HepG2 (cell line): ENCODE results near the gene SLC25A47. TPM values are rescaled to one million over a fixed set of nuclear protein-coding genes. Genes with fewer than 3 reads are reported as not detected.

ENCODE experiments used
- ARID4A ChIP-seq: sonication (generic); formaldehyde crosslinking; IDR thresholded peaks from 2 replicates; pipeline ENCODE4 v1.5.0; 2020; ENCODE audit warnings: mild to moderate bottlenecking, missing genetic modification reagents, borderline replicate concordance
- ELK4 ChIP-seq: sonication (generic); formaldehyde crosslinking; IDR thresholded peaks from 2 replicates; pipeline ENCODE4 v1.9.0; 2021; ENCODE audit warnings: missing genetic modification reagents, borderline replicate concordance
- GATA4 ChIP-seq: sonication (generic); IDR thresholded peaks from 2 replicates; pipeline ENCODE4 v1.6.1; 2016; ENCODE audit warnings: antibody characterized with exemption, low read depth, borderline replicate concordance
- PLRG1 ChIP-seq: fragments of 450-650 bp; conservative IDR thresholded peaks from 2 replicates; pipeline ENCODE4 v1.6.1; 2016
- RXRB ChIP-seq: IDR thresholded peaks from 2 replicates; pipeline ENCODE4 v1.6.1; 2016; ENCODE audit warnings: borderline replicate concordance, missing genetic modification reagents, missing compliant biosample characterization
- SALL2 ChIP-seq: sonication (generic); formaldehyde crosslinking; IDR thresholded peaks from 2 replicates; pipeline ENCODE4 v1.8.1; 2023; ENCODE audit warnings: mild to moderate bottlenecking, missing genetic modification reagents, inconsistent platforms
- SIX4 ChIP-seq: sonication (generic); formaldehyde crosslinking; IDR thresholded peaks from 2 replicates; pipeline ENCODE4 v1.4.0; 2020; ENCODE audit warnings: missing genetic modification reagents
- SMARCE1 ChIP-seq: fragments of 450-650 bp; IDR thresholded peaks from 2 replicates; pipeline ENCODE4 v1.6.1; 2017; ENCODE audit warnings: borderline replicate concordance
- SUZ12 ChIP-seq: fragments of 150-350 bp; IDR thresholded peaks from 2 replicates; pipeline ENCODE4 v1.6.1; 2014; ENCODE audit warnings: low read depth, low read length
- ZFP90 ChIP-seq: sonication (generic); formaldehyde crosslinking; IDR thresholded peaks from 2 replicates; pipeline ENCODE4 v1.8.0; 2022; ENCODE audit warnings: missing genetic modification reagents, mild to moderate bottlenecking, inconsistent platforms, borderline replicate concordance
- ZNF431 ChIP-seq: sonication (generic); formaldehyde crosslinking; IDR thresholded peaks from 2 replicates; pipeline ENCODE4 v1.9.0; 2022; ENCODE audit warnings: missing genetic modification reagents, low read depth, mild to moderate bottlenecking, borderline replicate concordance
- ZNF543 ChIP-seq: sonication (generic); formaldehyde crosslinking; IDR thresholded peaks from 2 replicates; pipeline ENCODE4 v1.4.0; 2020; ENCODE audit warnings: mild to moderate bottlenecking, missing genetic modification reagents
- ZNF570 ChIP-seq: sonication (generic); formaldehyde crosslinking; IDR thresholded peaks from 2 replicates; pipeline ENCODE4 v1.4.0; 2020; ENCODE audit warnings: mild to moderate bottlenecking, missing genetic modification reagents, borderline replicate concordance
- ZNF577 ChIP-seq: sonication (generic); formaldehyde crosslinking; IDR thresholded peaks from 2 replicates; pipeline ENCODE4 v1.4.0; 2020; ENCODE audit warnings: mild to moderate bottlenecking, low read depth, missing genetic modification reagents, borderline replicate concordance
- ZNF670 ChIP-seq: sonication (generic); formaldehyde crosslinking; IDR thresholded peaks from 2 replicates; pipeline ENCODE4 v1.8.0; 2022; ENCODE audit warnings: mild to moderate bottlenecking, missing genetic modification reagents, borderline replicate concordance
- ZNF781 ChIP-seq: sonication (generic); formaldehyde crosslinking; IDR thresholded peaks from 2 replicates; pipeline ENCODE4 v1.5.1; 2020; ENCODE audit warnings: borderline replicate concordance, mild to moderate bottlenecking, missing genetic modification reagents; ENCODE audit errors: not compliant biosample characterization
- polyA plus RNA-seq, 8 experiments: library from polyadenylated mRNA; depleted of rRNA in 3 of 8; stranded (reverse) in 7 of 8; unstranded in 1 of 8; fragments of >200 nt; fragmentation: Illumina TruSeq in 4 of 8; extraction: Trizol in 4 of 8; gene quantifications; 2 replicates each; pipeline versions ENCODE4 v1.2.1 to v1.2.3, GENCODE V29; 2011 to 2016; ENCODE audit warnings: low read depth in 4 of 8, missing spikeins in 1 of 8, mixed read lengths in 1 of 8; ENCODE audit not compliant: insufficient read depth in 1 of 8
- total RNA-seq, 5 experiments: library from RNA; depleted of rRNA; stranded (reverse); fragments of >200 nt; fragmentation: Illumina TruSeq; extraction: Trizol; gene quantifications; 2 replicates each; pipeline ENCODE4 v1.2.3, GENCODE V29; 2016; ENCODE audit warnings: low read depth in 1 of 5
- TF ChIP-seq, protein P1 (sequence below): sonication (generic); formaldehyde crosslinking; IDR thresholded peaks from 2 replicates; pipeline ENCODE4 v1.5.1; 2020; ENCODE audit warnings: mild to moderate bottlenecking, missing genetic modification reagents
- TF ChIP-seq, protein P2 (sequence below): sonication (generic); formaldehyde crosslinking; IDR thresholded peaks from 2 replicates; pipeline ENCODE4 v1.4.0; 2020; ENCODE audit warnings: missing genetic modification reagents

The SLC25A47 gene
- total and polyA plus RNA-seq, 2 of the 13 experiments (the other 11 are each of a cell fraction or from before 2014, with no cell fraction given) = 1.0 to 1.7 TPM

GRCh38 chr14:100285021-100285912, 37.9 kb upstream of the SLC25A47 start (continued):
- TF ChIP-seq ARID4A (CRISPR knock-in tag) (peak; percentile 72), RXRB (no peak), PLRG1 (no peak), SALL2 (CRISPR knock-in tag) (peak; percentile 85), ZNF543 (CRISPR knock-in tag) (no peak), ZNF781 (CRISPR knock-in tag) (peak; percentile 52), ZFP90 (CRISPR knock-in tag) (peak; percentile 85; the same call in 1 of the 2 replicates), ZNF431 (CRISPR knock-in tag) (no peak), ZNF670 (CRISPR knock-in tag) (peak; percentile 49; the same call in 1 of the 2 replicates), SIX4 (CRISPR knock-in tag) (no peak), ZNF577 (CRISPR knock-in tag) (no peak), SUZ12 (no peak), ELK4 (CRISPR knock-in tag) (no peak), SMARCE1 (no peak), GATA4 (no peak), ZNF570 (0 out of 2 replicates have a peak, but pooled peaks have one; percentile 57)
- TF ChIP-seq, protein P1, sequence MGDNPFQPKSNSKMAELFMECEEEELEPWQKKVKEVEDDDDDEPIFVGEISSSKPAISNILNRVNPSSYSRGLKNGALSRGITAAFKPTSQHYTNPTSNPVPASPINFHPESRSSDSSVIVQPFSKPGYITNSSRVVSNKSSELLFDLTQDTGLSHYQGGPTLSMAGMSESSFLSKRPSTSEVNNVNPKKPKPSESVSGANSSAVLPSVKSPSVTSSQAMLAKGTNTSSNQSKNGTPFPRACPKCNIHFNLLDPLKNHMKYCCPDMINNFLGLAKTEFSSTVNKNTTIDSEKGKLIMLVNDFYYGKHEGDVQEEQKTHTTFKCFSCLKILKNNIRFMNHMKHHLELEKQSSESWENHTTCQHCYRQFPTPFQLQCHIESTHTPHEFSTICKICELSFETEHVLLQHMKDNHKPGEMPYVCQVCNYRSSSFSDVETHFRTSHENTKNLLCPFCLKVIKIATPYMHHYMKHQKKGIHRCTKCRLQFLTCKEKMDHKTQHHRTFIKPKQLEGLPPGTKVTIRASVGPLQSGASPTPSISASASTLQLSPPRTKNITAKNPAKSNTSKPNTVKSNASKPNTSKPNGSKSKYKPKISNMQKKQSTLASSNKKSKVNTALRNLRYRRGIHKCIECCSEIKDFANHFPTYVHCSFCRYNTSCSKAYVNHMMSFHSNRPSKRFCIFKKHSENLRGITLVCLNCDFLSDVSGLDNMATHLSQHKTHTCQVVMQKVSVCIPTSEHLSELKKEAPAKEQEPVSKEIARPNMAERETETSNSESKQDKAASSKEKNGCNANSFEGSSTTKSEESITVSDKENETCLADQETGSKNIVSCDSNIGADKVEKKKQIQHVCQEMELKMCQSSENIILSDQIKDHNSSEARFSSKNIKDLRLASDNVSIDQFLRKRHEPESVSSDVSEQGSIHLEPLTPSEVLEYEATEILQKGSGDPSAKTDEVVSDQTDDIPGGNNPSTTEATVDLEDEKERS (CRISPR knock-in tag) = peak; percentile 71
- TF ChIP-seq, protein P2, sequence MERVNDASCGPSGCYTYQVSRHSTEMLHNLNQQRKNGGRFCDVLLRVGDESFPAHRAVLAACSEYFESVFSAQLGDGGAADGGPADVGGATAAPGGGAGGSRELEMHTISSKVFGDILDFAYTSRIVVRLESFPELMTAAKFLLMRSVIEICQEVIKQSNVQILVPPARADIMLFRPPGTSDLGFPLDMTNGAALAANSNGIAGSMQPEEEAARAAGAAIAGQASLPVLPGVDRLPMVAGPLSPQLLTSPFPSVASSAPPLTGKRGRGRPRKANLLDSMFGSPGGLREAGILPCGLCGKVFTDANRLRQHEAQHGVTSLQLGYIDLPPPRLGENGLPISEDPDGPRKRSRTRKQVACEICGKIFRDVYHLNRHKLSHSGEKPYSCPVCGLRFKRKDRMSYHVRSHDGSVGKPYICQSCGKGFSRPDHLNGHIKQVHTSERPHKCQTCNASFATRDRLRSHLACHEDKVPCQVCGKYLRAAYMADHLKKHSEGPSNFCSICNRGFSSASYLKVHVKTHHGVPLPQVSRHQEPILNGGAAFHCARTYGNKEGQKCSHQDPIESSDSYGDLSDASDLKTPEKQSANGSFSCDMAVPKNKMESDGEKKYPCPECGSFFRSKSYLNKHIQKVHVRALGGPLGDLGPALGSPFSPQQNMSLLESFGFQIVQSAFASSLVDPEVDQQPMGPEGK (CRISPR knock-in tag) = peak; percentile 97
